ENCODE results near the gene GID4.

GRCh38 chr17:18016426-18016825 is 22.8 kb upstream of the GID4 start:
- TF ChIP-seq POLR2AphosphoS5 (IDR thresholded peaks at IDR 0.05) = no peak
- no peak for TF ChIP-seq POLR2A (IDR thresholded peaks at IDR 0.05)
- no peak for TF ChIP-seq CTCF (IDR thresholded peaks at IDR 0.05)
- TF ChIP-seq EP300 (IDR thresholded peaks at IDR 0.05) = no peak
